ENCODE results near the gene CLPSL1. TPM values are rescaled to one million over a fixed set of nuclear protein-coding genes. Genes with fewer than 3 reads are reported as not detected.

Gene CLPSL1
- total RNA-seq, 1 donor from 2014 or later = not detected

DNA sequence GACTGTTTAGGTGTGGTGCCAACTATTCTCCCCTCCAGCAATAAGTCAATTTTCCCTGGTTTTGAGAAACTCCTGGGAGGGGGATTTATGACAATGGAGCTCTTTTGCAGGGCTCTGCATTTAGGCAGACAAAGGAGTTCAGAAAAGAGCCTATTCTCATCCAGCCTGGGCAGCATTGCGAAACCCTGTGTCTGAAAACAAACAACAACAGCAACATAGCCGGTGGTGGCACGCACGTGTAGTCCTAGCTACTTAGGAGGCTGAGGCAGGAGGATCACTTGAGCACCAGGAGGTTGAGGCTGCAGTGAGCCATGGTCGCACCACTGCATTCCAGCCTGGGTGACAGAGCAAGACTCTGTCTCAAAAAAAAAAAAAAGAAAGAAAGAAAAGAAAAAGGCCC, 9.9 kb downstream of the CLPSL1 start:
- Histone ChIP-seq H3K4me2 (no peak overlapping the region), H3K27ac (no peak overlapping the region), H3K27me3 (no peaks in the 10 kb centered on the region), H2AFZ (replicated peaks) (no peak overlapping the region), H3K36me3 (no peaks in the 10 kb centered on the region), H3K9me3 (ENCODE audit: low read depth) (no peaks in the 10 kb centered on the region), H3K79me2 (ENCODE audit: low read depth) (no peaks in the 10 kb centered on the region), H3K9ac (no peak overlapping the region), H3F3A (ENCODE audit: low read depth) (no peaks in the 10 kb centered on the region), H4K20me1 (ENCODE audit: low read depth) (no peaks in the 10 kb centered on the region), H3K4me3 (no peak overlapping the region), H3K4me1 (no peaks in the 10 kb centered on the region)
- Mint-ChIP-seq H3K27ac (no peak overlapping the region), H3K9me3 (no peaks in the 10 kb centered on the region), H3K27me3 (ENCODE audit: insufficient read depth, low read depth) (peaks cover 9% of the 10 kb centered on the region), H3K36me3 (no peaks in the 10 kb centered on the region), H3K4me3 (no peak overlapping the region), H3K4me1 (no peaks in the 10 kb centered on the region)
- no peak for DNase-seq (ENCODE audit: low spot score)
- TF ChIP-seq EZH2phosphoT487 (IDR thresholded peaks at IDR 0.05) = no peak
- TF ChIP-seq, protein P1, sequence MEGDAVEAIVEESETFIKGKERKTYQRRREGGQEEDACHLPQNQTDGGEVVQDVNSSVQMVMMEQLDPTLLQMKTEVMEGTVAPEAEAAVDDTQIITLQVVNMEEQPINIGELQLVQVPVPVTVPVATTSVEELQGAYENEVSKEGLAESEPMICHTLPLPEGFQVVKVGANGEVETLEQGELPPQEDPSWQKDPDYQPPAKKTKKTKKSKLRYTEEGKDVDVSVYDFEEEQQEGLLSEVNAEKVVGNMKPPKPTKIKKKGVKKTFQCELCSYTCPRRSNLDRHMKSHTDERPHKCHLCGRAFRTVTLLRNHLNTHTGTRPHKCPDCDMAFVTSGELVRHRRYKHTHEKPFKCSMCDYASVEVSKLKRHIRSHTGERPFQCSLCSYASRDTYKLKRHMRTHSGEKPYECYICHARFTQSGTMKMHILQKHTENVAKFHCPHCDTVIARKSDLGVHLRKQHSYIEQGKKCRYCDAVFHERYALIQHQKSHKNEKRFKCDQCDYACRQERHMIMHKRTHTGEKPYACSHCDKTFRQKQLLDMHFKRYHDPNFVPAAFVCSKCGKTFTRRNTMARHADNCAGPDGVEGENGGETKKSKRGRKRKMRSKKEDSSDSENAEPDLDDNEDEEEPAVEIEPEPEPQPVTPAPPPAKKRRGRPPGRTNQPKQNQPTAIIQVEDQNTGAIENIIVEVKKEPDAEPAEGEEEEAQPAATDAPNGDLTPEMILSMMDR (IDR thresholded peaks at IDR 0.05) = no peak
- TF ChIP-seq EZH2 (IDR thresholded peaks at IDR 0.05) = no peak

DNA sequence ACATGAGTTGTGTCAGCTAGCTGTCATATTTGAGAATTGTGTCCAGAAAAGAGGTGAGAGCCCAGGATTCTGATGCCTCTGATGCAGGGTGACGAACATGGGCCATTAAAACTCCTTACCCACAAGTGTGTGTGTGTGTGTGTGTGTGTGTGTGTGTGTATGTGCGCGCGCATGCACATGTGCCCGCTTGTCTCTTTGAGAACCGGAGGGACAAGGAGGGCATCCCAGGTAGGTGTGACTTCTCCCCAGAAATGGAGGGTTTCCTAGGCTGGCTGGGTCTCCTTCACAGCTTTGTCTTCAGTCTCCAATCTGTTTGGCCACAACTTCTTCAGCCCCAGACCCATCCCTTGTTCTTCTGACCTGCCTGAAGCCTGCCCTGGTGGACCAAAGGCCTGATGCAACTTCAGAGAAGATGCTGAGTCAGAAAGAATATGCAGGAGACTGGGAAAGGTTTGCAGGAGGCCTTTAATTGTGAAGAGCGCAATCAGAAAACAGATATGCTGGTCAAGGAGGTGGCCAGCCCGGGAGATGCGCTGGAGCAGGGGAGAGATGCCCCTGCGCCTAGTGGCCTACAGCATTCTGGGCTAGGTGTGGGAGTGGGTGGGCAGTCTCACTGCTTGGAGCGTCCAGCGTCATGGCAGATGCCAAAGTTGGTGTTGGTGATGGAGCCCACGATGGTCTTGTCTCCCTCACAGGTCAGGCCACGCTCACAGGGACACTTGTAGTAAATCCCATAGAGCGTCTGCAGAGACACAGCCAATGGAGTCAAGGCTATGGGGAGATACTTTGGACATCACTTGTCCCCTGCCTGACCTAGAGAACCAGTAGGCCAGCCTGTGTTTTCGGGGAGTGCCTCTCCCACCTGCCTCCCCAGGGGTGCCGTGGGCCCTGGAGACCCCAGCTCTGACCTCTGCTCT, 14.0 kb downstream of the CLPSL1 start:
- Histone ChIP-seq H3K4me2 (no peak overlapping the region), H4K20me1 (ENCODE audit: low read depth) (no peaks in the 10 kb centered on the region), H3K9me3 (ENCODE audit: low read depth) (no peaks in the 10 kb centered on the region), H2AFZ (replicated peaks) (no peak overlapping the region), H3K27me3 (no peaks in the 10 kb centered on the region), H3K9ac (no peak overlapping the region), H3K4me3 (no peak overlapping the region), H3K27ac (no peak overlapping the region), H3F3A (ENCODE audit: low read depth) (no peaks in the 10 kb centered on the region), H3K79me2 (ENCODE audit: low read depth) (no peaks in the 10 kb centered on the region), H3K4me1 (no peaks in the 10 kb centered on the region), H3K36me3 (no peaks in the 10 kb centered on the region)
- no peak for TF ChIP-seq EZH2 (IDR thresholded peaks at IDR 0.05)
- no peak for TF ChIP-seq EZH2phosphoT487 (IDR thresholded peaks at IDR 0.05)
- TF ChIP-seq, protein P1 (IDR thresholded peaks at IDR 0.05) = no peak
- peaks cover 8% of the 10 kb centered on the region for H3K4me1 Mint-ChIP-seq
- peaks cover 3% of the 10 kb centered on the region for H3K9me3 Mint-ChIP-seq
- DNase-seq (ENCODE audit: low spot score) = no peak
- no peak overlapping the region for H3K4me3 Mint-ChIP-seq
- H3K36me3 Mint-ChIP-seq = no peaks in the 10 kb centered on the region
- peak overlapping the region; percentile 62 for H3K27ac Mint-ChIP-seq
- peaks cover 7% of the 10 kb centered on the region for H3K27me3 Mint-ChIP-seq (ENCODE audit: insufficient read depth, low read depth)

DNA sequence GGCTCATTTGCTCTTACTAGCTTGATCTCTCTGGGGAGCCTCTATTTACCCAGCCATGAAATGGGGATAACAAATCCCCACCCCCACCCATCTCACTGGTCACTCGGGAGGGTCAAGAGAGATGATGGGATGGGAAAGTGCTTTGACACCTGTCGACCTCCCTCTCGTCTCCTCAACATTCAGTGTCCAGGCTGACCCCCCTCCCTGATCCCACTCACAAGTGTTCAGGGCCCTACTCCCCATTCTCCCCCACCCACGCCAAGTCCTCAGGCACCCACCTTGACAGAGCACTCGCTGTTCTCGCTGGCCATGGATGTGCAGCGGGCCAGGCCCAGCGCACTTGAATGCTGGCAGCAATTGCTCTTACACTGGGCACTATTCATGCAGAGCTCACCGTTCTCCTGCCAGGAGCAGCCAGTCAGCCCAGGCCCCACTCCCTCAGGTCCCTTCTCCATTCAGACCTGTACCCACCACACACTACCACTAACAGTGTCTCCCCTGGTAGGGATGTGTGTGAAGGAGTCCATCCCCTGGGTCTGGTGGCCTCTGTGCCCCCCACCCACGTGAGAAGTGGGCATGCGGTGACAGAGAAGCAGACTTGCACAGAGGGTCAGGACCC, 14.7 kb downstream of the CLPSL1 start:
- no peaks in the 10 kb centered on the region for H3K36me3 Mint-ChIP-seq

More for the DNA sequence above, 14.7 kb downstream of the CLPSL1 start:
- Histone ChIP-seq H3K4me1 (no peaks in the 10 kb centered on the region), H4K20me1 (ENCODE audit: low read depth) (no peaks in the 10 kb centered on the region), H3K4me2 (no peak overlapping the region), H3K36me3 (no peaks in the 10 kb centered on the region), H3K9me3 (ENCODE audit: low read depth) (no peaks in the 10 kb centered on the region), H3K27me3 (no peaks in the 10 kb centered on the region), H3K79me2 (ENCODE audit: low read depth) (no peaks in the 10 kb centered on the region), H3F3A (ENCODE audit: low read depth) (no peaks in the 10 kb centered on the region), H3K27ac (no peak overlapping the region), H3K4me3 (no peak overlapping the region), H3K9ac (no peak overlapping the region), H2AFZ (replicated peaks) (no peak overlapping the region)
- Mint-ChIP-seq H3K27ac (peak overlapping the region; percentile 62), H3K4me1 (peaks cover 8% of the 10 kb centered on the region), H3K9me3 (peaks cover 3% of the 10 kb centered on the region), H3K27me3 (ENCODE audit: insufficient read depth, low read depth) (peaks cover 7% of the 10 kb centered on the region), H3K4me3 (no peak overlapping the region)
- no peak for DNase-seq (ENCODE audit: low spot score)
- TF ChIP-seq, protein P1 (IDR thresholded peaks at IDR 0.05) = no peak
- TF ChIP-seq EZH2phosphoT487 (IDR thresholded peaks at IDR 0.05) (no peak), EZH2 (IDR thresholded peaks at IDR 0.05) (no peak)

Data from neural progenitor cell (in vitro differentiated cells).